Mucosa of stomach (tissue), 1 donor: ENCODE measurements around the gene TUBE1.
A peak's percentile ranks its signal among the peaks of the same experiment; 100 is the strongest.
"Not testable (repeated sequence)": the region's sequence is repeated elsewhere in the genome, so short reads cannot be mapped to it uniquely, and the experiment has no call there.

Source experiments
- H3K27me3 ChIP-seq: one replicate; pipeline ENCODE4 v1.7.0; 2013; ENCODE audit warnings: mild to moderate bottlenecking, low read length; ENCODE audit not compliant: control insufficient read depth, insufficient read depth
- H3K36me3 ChIP-seq: one replicate; pipeline ENCODE4 v1.7.0; 2013; ENCODE audit warnings: low read length; ENCODE audit not compliant: control insufficient read depth, insufficient read depth
- H3K4me1 ChIP-seq: one replicate; pipeline ENCODE4 v1.7.0; 2013; ENCODE audit warnings: mild to moderate bottlenecking, low read length; ENCODE audit not compliant: control insufficient read depth, insufficient read depth
- H3K4me3 ChIP-seq: one replicate; pipeline ENCODE4 v1.7.0; 2013; ENCODE audit warnings: low read length
- H3K9ac ChIP-seq: one replicate; pipeline ENCODE4 v1.7.0; 2013; ENCODE audit warnings: mild to moderate bottlenecking, low read length, moderate library complexity
- H3K9me3 ChIP-seq: one replicate; pipeline ENCODE4 v1.7.0; 2013; ENCODE audit warnings: mild to moderate bottlenecking, low read length, moderate library complexity; ENCODE audit not compliant: control insufficient read depth
- donor health status: Pancreatic carcinoma.

TUBE1 gene

DNA sequence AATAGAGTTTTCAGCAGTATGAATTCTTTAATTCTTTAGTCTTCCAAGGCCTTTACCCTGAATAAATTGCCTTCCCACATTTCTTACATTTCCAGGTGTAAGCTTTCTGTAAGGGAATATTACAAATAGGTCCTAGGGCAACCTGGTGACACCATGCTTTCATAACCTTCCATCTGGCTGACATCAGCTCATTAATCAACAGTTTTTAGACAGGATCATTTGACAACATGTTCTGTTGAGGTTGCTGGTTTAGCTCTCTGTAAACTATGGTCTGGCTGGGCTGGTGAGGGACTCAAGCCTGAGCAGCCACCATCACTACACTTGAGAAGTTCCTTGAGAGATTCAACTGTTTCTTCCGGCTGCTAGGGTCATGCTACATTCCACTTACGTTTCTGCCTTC is 19.3 kb upstream of the TUBE1 start:
- H3K4me1 ChIP-seq: no peaks in the 10 kb centered on the region
- no peaks in the 10 kb centered on the region for H3K27me3 ChIP-seq
- H3K9ac ChIP-seq: no peak overlapping the region
- H3K9me3 ChIP-seq: no peaks in the 10 kb centered on the region
- H3K4me3 ChIP-seq: no peak overlapping the region
- no peaks in the 10 kb centered on the region for H3K36me3 ChIP-seq

DNA sequence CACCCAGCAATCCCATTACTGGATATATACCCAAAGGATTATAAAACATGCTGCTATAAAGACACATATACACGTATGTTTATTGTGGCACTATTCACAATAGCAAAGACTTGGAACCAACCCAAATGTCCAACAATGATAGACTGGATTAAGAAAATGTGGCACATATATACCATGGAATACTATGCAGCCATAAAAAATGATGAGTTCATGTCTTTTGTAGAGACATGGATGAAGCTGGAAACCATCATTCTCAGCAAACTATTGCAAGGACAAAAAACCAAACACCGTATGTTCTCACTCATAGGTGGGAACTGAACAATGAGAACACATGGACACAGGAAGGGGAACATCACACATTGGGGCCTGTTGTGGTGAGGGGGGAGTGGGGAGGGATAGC is 18.7 kb upstream of the TUBE1 start:
- not testable (repeated sequence) for H3K4me1 ChIP-seq, H3K9ac ChIP-seq, H3K36me3 ChIP-seq, H3K4me3 ChIP-seq, H3K9me3 ChIP-seq, H3K27me3 ChIP-seq

- Histone ChIP-seq H3K4me3 (no peak overlapping the region), H3K36me3 (no peaks in the 10 kb centered on the region), H3K9ac (no peak overlapping the region), H3K4me1 (no peaks in the 10 kb centered on the region), H3K9me3 (no peaks in the 10 kb centered on the region), H3K27me3 (no peaks in the 10 kb centered on the region)
Measured at GRCh38 chr6:112100561-112100960, 13.3 kb upstream of the TUBE1 start.

- Histone ChIP-seq H3K36me3 (no peaks in the 10 kb centered on the region), H3K4me1 (no peaks in the 10 kb centered on the region), H3K27me3 (no peaks in the 10 kb centered on the region), H3K9ac (no peak overlapping the region), H3K9me3 (no peaks in the 10 kb centered on the region), H3K4me3 (no peak overlapping the region)
Measured at GRCh38 chr6:112096901-112097300, 9.6 kb upstream of the TUBE1 start.

- H3K36me3 ChIP-seq: no peaks in the 10 kb centered on the region
- H3K9ac ChIP-seq: peak overlapping the region; percentile 82
- H3K4me3 ChIP-seq: peak overlapping the region; percentile 73
- H3K4me1 ChIP-seq: peaks cover 4% of the 10 kb centered on the region
- no peaks in the 10 kb centered on the region for H3K27me3 ChIP-seq
- no peaks in the 10 kb centered on the region for H3K9me3 ChIP-seq
Measured at GRCh38 chr6:112087916-112088315, 634 bp upstream of the TUBE1 start.

DNA sequence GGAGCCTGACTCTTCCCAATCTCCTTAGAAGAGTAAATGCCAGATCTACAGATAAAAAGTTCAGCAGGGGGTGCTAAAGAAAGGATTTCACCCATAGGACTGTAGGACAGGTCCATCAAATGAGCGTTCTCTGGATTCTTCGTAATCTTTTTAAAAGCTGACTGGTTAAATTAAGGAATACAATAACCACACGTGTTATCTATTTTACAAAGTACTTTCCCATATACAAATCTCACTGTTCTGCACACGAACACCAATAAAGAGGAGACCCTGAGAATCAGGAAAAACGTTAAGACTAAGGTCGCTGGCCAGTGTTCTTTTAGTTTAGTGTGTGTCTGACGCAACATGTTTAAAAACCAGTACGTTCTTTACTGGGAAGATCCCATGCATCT is 542 bp downstream of the TUBE1 start:
- Histone ChIP-seq H3K27me3 (no peaks in the 10 kb centered on the region), H3K9me3 (no peaks in the 10 kb centered on the region), H3K9ac (peak overlapping the region; percentile 82), H3K4me3 (peak overlapping the region; percentile 73), H3K4me1 (peaks cover 4% of the 10 kb centered on the region), H3K36me3 (no peaks in the 10 kb centered on the region)

GRCh38 chr6:112085286-112086065 is 1.8 kb downstream of the TUBE1 start:
- no peak overlapping the region for H3K9ac ChIP-seq
- no peaks in the 10 kb centered on the region for H3K36me3 ChIP-seq
- no peaks in the 10 kb centered on the region for H3K9me3 ChIP-seq
- no peaks in the 10 kb centered on the region for H3K27me3 ChIP-seq
- H3K4me1 ChIP-seq: peaks cover 4% of the 10 kb centered on the region
- H3K4me3 ChIP-seq: no peak overlapping the region

GRCh38 chr6:112081569-112081968 is 5.7 kb downstream of the TUBE1 start:
- Histone ChIP-seq H3K27me3 (no peaks in the 10 kb centered on the region), H3K4me3 (no peak overlapping the region), H3K9ac (no peak overlapping the region), H3K4me1 (no peaks in the 10 kb centered on the region), H3K36me3 (no peaks in the 10 kb centered on the region), H3K9me3 (no peaks in the 10 kb centered on the region)

GRCh38 chr6:112066606-112067005 is 20.7 kb downstream of the TUBE1 start:
- Histone ChIP-seq H3K9me3 (no peaks in the 10 kb centered on the region), H3K4me1 (no peaks in the 10 kb centered on the region), H3K9ac (no peak overlapping the region), H3K27me3 (no peaks in the 10 kb centered on the region), H3K36me3 (no peaks in the 10 kb centered on the region), H3K4me3 (no peak overlapping the region)

GRCh38 chr6:112065426-112065986 is 21.8 kb downstream of the TUBE1 start:
- Histone ChIP-seq H3K4me1 (no peaks in the 10 kb centered on the region), H3K9me3 (no peaks in the 10 kb centered on the region), H3K4me3 (no peak overlapping the region), H3K27me3 (no peaks in the 10 kb centered on the region), H3K36me3 (no peaks in the 10 kb centered on the region), H3K9ac (no peak overlapping the region)

DNA sequence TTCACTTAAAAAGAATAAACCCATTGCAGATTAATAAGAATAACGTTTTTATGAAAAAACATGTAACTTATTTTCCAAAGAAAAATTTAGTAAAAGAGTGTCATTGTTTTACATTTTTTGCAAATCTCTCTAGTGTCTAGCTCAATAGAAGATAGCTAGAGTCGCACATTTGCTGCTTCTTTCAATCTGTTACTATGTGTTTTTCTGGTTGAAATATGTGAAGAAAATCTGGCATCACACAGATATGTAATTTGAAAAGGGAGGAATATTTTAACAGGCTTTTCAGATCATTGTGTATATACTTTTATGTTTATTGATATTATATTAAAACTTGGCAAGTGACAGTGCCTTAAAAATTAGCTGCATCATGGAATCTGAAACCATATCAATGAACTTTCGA is 24.3 kb downstream of the TUBE1 start:
- Histone ChIP-seq H3K9me3 (no peaks in the 10 kb centered on the region), H3K4me3 (no peak overlapping the region), H3K36me3 (no peaks in the 10 kb centered on the region), H3K4me1 (no peaks in the 10 kb centered on the region), H3K27me3 (no peaks in the 10 kb centered on the region), H3K9ac (no peak overlapping the region)

DNA sequence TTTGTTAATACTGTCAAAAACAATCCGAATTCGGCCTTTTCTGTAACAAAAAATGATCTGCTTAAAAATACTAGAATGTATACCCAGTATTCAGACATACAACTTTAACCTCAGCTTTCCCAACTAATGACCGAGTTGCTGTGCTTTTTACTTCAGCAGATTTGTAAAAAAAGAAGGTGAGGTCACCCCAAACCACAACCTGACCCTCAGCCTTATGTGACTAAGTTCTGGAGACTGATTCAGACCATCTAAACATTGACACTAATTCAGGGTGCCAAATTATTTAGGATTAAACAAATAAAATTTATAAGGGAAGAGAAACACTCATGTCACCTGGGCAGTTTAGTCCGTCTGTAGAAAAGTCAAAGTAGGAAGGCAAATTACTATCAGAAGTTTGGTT is 25.7 kb downstream of the TUBE1 start:
- Histone ChIP-seq H3K4me3 (no peak overlapping the region), H3K4me1 (no peaks in the 10 kb centered on the region), H3K27me3 (no peaks in the 10 kb centered on the region), H3K9ac (no peak overlapping the region), H3K9me3 (no peaks in the 10 kb centered on the region), H3K36me3 (no peaks in the 10 kb centered on the region)
